Measurements from ENCODE around the gene IGLL1.
"Not testable (repeated sequence)": the region's sequence is repeated elsewhere in the genome, so short reads cannot be mapped to it uniquely, and the experiment has no call there.

The IGLL1 gene

DNA sequence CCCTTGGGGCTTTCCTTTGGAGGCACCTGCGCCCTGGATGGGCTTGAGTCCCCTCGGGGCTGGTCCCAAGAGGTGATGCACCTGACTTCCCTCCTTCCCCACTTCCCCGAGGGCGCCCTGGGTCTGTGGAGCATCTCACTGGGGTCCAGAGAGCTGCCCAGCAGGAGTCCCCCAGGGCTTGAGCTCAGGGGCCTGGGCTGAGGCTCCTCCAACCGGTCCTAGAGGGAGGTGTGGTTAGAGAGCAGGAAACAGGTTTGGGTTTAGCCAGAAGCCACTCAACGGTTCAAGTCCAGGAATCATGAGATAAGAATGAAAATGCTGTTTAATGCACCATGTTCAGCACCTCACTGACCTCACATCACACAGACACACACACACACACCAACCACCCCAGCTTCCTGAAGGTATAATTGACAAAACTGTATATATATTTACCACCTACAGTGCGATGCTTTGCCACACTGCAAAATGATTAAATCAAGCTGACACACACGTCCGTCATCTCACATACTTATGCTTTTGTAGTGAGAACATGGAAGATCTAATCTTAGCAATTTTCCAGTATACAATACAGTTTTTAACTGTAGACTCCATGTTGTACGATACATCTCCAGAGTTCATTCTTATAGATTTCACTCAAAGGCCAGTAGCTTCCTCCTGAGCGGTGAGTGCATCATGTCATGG, 628 bp upstream of the IGLL1 start:
- TF ChIP-seq JUND (IDR thresholded peaks at IDR 0.05; ENCODE audit: low read depth): no peak
- DNase-seq (ENCODE audit: low read depth in 1 of 2, low spot score in 1 of 2): no peak

DNA sequence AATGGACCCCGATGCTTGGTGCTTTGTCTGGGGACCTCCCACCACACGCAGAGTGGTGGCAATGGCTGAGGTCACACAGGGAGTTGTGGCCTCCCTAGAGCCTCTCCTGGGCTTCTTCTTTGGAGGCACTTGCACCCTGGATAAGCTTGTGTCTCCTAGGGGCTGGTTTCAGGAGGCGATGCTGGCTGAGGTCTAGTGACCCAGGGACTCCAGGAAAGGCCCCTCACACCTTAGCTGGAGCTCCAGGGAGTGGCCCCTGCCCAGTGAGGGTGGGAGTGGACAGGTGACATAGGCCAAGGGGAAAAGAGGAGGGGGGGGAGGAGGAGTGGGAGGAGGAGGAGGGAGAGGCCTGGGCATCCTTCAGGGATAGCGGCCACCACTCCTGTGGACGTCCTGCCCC, 810 bp downstream of the IGLL1 start:
- TF ChIP-seq JUND (IDR thresholded peaks at IDR 0.05; ENCODE audit: low read depth): no peak
- in situ Hi-C loops (cut with HindIII; ENCODE audit: low pct_unique_long_range_greater_than_20kb, low sequenced_read_pairs): no loop called here
- no peak for DNase-seq (ENCODE audit: low read depth in 1 of 2, low spot score in 1 of 2)

More for the DNA sequence above, 628 bp upstream of the IGLL1 start:
- in situ Hi-C loops (cut with HindIII; ENCODE audit: low pct_unique_long_range_greater_than_20kb, low sequenced_read_pairs): no loop called here

DNA sequence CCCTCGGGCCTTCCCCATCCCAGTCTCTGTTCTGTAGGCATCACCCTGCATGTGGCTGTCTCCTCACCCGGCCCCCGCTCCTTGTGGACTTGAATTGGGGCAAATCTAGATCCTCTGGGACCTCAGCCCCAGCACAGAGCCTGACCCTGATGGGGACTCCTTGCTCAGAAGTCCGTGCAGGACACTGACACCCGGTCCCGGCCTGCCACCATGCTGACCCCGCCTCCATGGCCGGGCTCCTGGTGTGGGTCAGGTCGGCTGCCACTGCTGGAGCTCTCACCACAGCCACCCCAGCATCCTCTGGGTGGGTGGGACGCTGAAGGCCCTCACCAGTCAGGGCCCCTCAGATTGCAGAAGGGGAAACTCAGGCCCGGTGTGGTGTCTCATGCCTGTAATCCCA, 1.8 kb downstream of the IGLL1 start:
- no peak for DNase-seq (ENCODE audit: low read depth in 1 of 2, low spot score in 1 of 2)
- TF ChIP-seq JUND (IDR thresholded peaks at IDR 0.05; ENCODE audit: low read depth): no peak
- in situ Hi-C loops (cut with HindIII; ENCODE audit: low pct_unique_long_range_greater_than_20kb, low sequenced_read_pairs): no loop called here

DNA sequence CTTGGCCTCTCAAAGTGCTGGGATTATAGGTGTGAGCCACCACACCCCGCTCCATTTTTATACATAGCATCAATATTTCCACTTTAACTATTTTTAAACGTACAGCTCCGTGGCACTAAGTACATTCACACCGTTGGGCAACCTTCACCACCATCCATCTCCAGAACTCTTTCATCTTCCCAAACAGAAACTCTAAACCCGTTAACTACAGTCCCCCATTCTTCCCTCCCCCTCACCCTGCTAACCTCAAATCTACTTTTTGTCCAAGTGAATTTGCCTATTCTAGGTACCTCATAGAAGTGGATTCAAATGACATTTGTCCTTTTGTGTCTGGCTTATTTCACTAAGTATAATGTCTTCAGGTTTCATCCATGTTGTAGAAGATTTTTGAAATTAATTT, 3.4 kb downstream of the IGLL1 start:
- in situ Hi-C loops (cut with HindIII; ENCODE audit: low pct_unique_long_range_greater_than_20kb, low sequenced_read_pairs): no loop called here
- DNase-seq (ENCODE audit: low read depth in 1 of 2, low spot score in 1 of 2): no peak

DNA sequence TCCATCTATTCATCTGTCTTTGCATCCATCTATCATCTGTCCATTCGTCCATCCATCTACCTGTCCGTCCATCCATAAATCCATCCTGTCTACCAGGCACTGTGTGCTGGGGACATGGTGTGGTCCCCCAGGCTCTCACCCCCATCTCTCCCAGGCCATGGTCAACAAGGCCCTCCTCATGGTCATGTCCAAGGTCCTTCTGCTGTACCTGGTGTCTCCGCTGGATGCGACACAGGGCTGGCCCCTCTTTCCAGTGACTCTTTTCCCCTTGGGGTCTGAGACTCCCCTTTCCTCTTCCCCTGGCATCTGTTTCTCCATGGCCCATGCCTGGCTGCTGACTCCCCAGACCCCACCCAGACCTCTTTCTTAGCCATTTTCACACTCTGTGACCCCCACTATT, 4.5 kb downstream of the IGLL1 start:
- in situ Hi-C loops (cut with HindIII; ENCODE audit: low pct_unique_long_range_greater_than_20kb, low sequenced_read_pairs): no loop called here
- no peak for TF ChIP-seq JUND (IDR thresholded peaks at IDR 0.05; ENCODE audit: low read depth)
- DNase-seq (ENCODE audit: low read depth in 1 of 2, low spot score in 1 of 2): no peak

More for the DNA sequence above, 3.4 kb downstream of the IGLL1 start:
- no peak for TF ChIP-seq JUND (IDR thresholded peaks at IDR 0.05; ENCODE audit: low read depth)

DNA sequence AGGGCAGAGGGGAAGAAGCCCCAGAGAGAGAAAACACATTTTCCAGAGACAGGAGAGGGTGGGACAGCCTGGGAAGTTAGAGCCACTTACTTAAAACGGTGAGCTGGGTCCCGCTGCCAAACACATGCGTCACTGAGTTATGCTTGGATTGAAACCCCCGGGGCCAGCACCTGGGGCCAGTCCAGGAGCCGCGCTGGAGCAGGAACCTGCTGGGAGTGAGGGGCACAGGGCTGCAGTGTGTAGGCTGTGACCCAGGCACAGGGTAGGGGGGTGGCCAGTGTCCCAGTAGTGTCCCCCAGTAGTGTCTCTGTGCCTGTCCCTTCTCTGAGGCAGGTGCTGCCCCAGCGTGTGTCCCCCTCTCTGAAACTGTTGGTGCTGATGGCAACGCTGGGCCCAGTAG, 5.2 kb downstream of the IGLL1 start:
- in situ Hi-C loops (cut with HindIII; ENCODE audit: low pct_unique_long_range_greater_than_20kb, low sequenced_read_pairs): no loop called here
- DNase-seq (ENCODE audit: low read depth in 1 of 2, low spot score in 1 of 2): no peak
- no peak for TF ChIP-seq JUND (IDR thresholded peaks at IDR 0.05; ENCODE audit: low read depth)

DNA sequence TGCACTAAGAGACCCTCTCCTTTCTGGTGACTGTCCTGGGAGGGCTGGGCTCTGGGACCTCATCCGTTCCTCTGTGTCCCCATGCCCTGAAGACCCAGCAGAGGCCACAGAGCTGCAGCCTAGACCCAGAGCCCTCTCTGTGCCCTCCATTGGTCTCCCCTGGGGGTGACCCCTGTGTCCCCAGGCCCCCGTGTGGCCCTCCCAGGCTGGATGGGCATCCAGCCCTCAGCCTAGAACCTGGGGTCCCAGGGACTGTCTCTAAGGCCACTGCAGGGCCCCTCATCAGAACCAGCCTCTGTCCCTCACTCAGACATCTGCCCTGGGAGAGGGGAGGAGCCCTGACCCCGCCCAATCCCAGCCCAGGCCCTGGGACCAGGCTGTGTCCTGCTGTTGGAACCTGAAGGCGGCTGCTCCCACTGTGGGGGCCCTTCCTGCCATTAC, 5.7 kb downstream of the IGLL1 start:
- in situ Hi-C loops (cut with HindIII; ENCODE audit: low pct_unique_long_range_greater_than_20kb, low sequenced_read_pairs): no loop called here
- TF ChIP-seq JUND (IDR thresholded peaks at IDR 0.05; ENCODE audit: low read depth): no peak
- DNase-seq (ENCODE audit: low read depth in 1 of 2, low spot score in 1 of 2): no peak

DNA sequence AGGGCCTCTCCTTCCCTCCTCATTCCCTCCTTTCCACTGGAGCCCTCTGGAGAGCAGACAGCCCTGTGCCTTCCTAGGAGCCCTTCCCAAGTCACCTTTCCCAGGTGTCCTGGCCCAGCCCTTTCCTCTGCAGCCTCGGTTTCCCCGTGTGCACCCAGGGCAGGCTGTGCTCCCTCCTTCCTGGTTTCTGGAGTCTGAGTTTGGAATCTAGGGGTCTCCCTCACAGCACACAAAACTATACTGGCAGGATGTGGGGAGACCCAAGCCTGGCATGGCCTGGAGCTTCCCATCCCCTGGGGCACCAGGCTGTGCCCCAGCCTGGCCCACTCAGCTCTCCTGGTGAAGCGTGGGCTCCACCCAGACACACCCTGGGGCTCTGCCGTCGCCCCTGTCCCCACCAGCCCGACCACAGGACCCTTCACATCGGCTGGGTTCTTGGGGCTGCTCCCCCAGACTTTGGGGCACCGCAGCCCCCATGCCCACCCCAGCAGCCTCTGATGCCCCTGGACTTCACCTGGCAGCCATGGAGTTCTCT, 6.3 kb downstream of the IGLL1 start:
- in situ Hi-C loops (cut with HindIII; ENCODE audit: low pct_unique_long_range_greater_than_20kb, low sequenced_read_pairs); DNase-seq (ENCODE audit: low read depth in 1 of 2, low spot score in 1 of 2): not testable (repeated sequence)

DNA sequence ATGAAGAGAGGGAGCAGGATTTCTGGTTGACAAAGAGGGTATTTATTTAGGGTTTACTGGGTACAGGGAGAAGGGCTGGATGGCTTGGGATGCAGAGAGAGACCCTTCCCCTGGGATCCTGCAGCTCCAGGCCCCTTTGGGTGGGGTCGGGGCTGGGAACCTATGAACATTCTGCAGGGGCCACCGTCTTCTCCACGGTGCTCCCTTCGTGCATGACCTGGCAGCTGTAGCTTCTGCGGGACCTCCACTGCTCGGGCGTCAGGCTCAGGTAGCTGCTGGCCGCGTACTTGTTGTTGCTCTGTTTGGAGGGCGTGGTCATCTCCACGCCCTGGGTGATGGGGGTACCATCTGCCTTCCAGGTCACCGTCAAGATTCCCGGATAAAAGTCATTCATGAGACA, 7.0 kb downstream of the IGLL1 start:
- DNase-seq (ENCODE audit: low read depth in 1 of 2, low spot score in 1 of 2); in situ Hi-C loops (cut with HindIII; ENCODE audit: low pct_unique_long_range_greater_than_20kb, low sequenced_read_pairs): not testable (repeated sequence)

DNA sequence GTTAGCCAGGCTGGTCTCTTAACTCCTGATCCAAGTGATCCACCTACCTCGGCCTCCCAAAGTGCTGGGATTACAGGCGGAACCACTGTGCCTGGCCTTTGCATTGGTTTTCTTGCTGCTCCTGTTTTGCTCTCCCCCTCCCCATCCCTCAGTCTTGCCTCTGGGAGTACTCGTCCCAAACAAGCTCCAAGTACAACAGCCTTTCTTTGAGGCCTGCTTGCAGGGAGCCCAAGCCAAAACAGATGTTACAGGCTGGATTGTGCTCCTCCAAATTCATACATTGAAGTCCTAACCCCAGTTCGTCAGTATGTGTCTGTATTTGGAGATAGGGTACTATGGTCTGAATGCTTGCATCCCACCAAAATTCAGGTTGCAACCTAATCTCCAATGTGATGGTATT, 8.6 kb downstream of the IGLL1 start:
- DNase-seq (ENCODE audit: low read depth in 1 of 2, low spot score in 1 of 2): no peak
- in situ Hi-C loops (cut with HindIII; ENCODE audit: low pct_unique_long_range_greater_than_20kb, low sequenced_read_pairs): no loop called here
- no peak for TF ChIP-seq JUND (IDR thresholded peaks at IDR 0.05; ENCODE audit: low read depth)

DNA sequence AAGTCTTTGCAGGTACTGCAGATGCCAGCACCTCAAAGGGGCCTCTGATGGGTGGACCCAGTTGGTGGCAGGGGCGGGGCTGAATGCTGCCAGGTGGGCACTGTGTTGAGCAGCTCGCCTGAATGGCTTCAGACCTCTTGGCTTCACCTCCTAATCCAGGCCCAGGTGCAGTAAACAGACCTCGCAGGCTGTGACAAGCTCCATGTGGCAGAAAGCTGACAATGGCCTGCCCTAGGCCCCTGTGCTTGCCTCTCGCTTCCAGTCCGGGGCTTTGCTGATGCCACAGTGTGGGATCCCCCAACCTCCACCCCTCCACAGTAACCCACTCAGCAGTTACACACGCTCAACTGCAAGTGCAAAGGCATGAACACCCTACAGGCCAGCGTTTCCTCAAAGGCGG, 9.4 kb downstream of the IGLL1 start:
- no peak for DNase-seq (ENCODE audit: low read depth in 1 of 2, low spot score in 1 of 2)
- in situ Hi-C loops (cut with HindIII; ENCODE audit: low pct_unique_long_range_greater_than_20kb, low sequenced_read_pairs): no loop called here
- no peak for TF ChIP-seq JUND (IDR thresholded peaks at IDR 0.05; ENCODE audit: low read depth)

DNA sequence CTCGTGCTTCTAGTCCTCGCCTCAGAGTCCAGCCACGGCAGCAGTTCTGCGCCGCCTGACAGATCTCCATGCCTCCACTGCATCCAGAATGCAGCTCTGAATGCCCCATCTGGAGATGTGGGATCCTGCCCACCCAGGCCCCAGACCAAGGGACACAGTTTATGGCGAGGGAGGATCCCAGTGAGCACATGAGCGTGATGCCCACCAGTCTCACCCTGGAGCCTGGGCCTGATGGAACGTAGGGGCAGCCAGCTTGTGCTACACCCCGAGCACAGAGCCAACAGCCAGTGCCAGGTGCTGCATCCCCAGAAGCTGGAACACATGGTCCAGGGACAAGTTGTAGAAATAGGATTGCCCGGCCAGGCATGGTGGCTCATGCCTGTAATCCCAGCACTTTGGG, 10.4 kb downstream of the IGLL1 start:
- in situ Hi-C loops (cut with HindIII; ENCODE audit: low pct_unique_long_range_greater_than_20kb, low sequenced_read_pairs): no loop called here
- no peak for TF ChIP-seq JUND (IDR thresholded peaks at IDR 0.05; ENCODE audit: low read depth)
- no peak for DNase-seq (ENCODE audit: low read depth in 1 of 2, low spot score in 1 of 2)

DNA sequence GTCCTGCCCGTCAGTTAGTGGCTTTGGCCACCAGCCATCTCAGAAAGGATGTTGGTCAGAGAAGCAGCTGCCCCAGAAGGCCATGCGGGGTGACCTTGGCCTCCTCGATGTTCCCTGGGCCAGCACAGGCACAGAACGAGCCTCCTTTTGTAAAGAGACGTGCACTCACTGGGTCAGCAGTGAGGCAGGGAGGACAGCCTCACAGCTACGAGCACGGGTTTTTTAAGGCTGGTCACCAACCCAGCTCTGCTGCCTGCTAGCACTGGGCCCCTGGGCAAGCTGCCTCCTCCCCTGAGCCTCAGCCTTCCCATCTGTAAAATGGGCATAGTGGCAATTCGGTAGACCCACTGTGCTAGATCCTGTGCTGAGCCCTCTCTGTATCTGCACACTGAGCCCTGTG, 10.8 kb downstream of the IGLL1 start:
- no peak for TF ChIP-seq JUND (IDR thresholded peaks at IDR 0.05; ENCODE audit: low read depth)
- DNase-seq (ENCODE audit: low read depth in 1 of 2, low spot score in 1 of 2): no peak
- in situ Hi-C loops (cut with HindIII; ENCODE audit: low pct_unique_long_range_greater_than_20kb, low sequenced_read_pairs): no loop called here

All from T47D (cell line).